Urothelium cell line (cell line): ENCODE measurements around the gene TTLL8.
A peak's percentile ranks its signal among the peaks of the same experiment; 100 is the strongest.

Source experiments
- DNase-seq: peaks from one replicate; pipeline ENCODE4 v3.0.0; 2011; ENCODE audit warnings: low spot score, mixed read lengths
- FAIRE-seq: peaks from 2 replicates; lab custom pipeline; 2011; peaks lifted over from hg19 to GRCh38; lab: Jason Lieb, UNC

The TTLL8 gene

GRCh38 chr22:50083462-50084079 is 25.5 kb upstream of the TTLL8 start:
- no peak for FAIRE-seq
- no peak for DNase-seq

DNA sequence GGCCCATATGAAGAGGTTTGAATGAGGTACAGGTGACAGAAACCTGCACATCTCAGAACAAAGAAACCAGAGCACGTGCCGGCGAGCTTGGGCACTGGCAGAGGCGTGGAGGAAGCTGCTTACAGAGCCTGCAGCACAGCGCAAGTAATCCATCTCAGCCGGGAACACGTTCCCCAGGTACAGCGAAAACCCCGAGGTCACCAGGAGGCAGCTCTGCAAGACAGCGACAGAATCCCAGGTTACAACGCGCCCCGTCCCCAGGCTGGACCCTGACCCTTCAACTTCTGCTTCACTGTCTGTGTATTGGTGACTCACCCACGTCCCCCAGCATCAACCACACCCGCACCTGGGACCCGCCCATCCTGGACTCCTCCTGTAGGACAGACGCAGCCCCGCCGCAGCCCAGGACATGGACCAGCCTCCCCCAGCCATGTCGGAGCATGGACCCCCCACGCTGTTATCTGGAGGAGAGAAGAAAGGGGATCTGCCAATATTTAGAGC is 24.9 kb upstream of the TTLL8 start:
- peak; percentile 20 for FAIRE-seq
- DNase-seq: no peak

DNA sequence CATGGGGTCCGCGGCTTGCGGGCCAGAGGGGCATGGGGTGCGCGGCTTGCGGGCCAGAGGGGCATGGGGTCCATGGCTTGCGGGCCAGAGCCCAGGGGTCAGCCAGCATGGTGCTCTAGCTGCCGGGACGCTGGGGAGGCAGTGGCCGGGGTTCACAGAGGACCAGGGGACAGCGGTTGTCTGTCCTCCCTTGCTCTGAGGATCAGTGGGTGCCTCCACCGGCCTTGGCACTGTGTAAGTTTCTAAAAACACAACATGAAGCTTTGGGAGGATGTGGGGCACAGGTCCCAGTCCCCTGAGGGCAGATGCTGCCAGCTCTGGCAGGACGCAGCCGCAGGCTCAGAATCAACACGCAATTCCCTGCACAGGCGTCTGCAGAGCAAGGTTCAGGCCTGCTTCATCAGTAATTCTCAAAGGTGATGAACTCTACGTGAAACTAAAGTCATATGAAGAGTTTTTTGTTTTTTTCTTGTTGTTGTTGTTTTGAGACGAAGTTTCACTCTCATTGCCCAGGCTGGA is 24.2 kb upstream of the TTLL8 start:
- FAIRE-seq (no peak), DNase-seq (no peak)

DNA sequence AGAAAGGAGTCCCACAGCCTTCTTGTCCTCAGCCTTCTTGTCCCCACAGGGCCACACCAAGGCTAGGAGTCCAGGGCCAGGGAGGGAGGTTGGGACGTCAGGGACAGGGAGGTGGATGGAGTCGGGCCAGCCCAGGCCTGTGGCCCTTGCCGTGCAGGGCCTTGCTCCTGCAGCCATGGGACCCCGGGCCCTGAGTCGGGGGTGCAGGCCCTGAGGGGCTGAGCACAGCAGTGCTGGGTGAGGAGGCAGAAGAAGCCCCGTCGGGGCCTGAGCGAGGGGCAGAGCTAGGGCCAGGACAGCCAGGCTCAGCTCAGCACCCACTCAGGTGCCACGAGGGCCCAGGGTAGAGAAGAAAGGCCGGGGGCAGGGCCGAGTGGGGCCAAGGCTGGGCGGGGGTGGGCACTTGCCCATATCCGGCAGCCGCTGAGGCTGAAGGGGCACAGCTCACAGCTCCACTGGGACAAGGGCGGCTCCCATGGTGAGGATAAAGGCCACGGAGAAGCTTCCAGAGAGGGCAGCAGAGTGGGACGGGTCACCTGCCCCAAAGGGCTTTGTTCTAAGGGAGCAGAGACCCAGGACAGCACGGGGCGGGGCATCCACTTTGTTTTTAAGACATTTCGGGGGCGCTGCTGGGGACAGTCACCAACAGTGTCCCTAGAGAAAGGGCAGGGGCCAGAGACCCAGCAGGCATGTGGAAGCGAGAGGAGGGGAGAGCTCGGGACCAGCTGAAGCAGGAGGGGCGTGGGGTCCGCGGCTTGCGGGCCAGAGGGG is 23.5 kb upstream of the TTLL8 start:
- no peak for FAIRE-seq

GRCh38 chr22:50080077-50080465 is 22.0 kb upstream of the TTLL8 start:
- FAIRE-seq (no peak), DNase-seq (no peak)

More for the DNA sequence above, 23.5 kb upstream of the TTLL8 start:
- no peak for DNase-seq

- FAIRE-seq (no peak), DNase-seq (no peak)
Measured at GRCh38 chr22:50078761-50079160, 20.7 kb upstream of the TTLL8 start.

DNA sequence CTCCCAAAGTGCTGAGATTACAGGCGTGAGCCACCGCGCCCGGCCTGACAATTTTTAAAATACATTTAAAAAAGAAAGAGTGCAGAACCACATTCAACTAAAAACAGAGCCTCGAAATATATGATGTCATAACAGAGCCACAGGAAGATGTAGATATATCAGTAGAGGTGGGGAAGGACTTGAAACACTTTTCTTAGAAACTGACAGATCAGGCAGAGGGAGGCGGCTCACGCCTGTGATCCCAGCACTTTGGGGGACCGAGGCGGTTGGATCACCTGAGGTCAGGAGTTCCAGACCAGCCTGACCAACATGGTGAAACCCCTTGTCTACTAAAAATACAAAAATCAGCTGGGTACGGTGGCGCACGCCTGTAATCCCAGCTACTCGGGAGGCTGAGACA is 20.1 kb upstream of the TTLL8 start:
- FAIRE-seq (no peak), DNase-seq (no peak)

DNA sequence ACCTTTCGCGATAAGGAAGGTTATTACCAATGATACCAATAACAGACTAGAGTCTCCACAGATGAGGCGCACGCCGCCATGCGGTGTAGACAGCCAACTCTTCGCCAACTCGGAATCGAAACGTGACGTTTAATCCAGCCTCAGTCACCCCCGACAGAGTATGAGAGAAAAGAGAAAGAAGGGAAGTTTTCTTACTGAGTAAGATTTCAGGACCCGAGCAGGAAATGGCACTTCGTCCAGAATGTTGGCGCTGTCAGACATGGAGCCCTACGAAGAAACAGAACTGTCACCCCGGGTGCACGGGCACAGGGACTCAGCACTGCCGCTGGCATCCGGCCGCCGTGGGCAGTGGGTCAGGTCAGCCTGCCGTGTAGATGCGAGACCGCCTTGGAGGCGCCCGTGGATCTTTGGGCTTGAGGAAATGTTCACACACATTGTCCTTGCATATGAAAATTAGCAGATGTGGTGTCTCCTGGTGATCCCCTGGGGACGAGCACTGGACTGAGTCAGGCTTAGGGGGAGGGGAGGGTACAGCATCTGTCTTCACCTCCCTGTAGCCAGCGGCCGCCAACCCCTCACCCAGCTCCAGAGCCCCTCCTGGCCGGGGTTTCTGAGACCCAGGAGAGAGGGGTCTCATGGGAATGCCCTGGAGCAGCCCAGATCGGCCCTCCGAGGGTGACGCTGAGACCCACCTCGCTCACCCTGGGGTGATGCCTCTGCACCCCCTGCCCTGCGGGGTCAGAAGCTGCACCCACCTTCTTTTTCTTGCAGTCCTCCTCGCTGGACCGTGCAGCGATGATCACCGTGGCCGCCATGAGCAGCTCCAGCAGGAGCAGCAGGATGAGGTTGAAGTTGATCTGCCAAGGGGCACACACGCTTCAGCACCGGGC is 18.8 kb upstream of the TTLL8 start:
- FAIRE-seq (peak; percentile 74), DNase-seq (no peak)

- DNase-seq (no peak), FAIRE-seq (peak; percentile 13)
Measured at GRCh38 chr22:50074551-50075530, 16.7 kb upstream of the TTLL8 start.

DNA sequence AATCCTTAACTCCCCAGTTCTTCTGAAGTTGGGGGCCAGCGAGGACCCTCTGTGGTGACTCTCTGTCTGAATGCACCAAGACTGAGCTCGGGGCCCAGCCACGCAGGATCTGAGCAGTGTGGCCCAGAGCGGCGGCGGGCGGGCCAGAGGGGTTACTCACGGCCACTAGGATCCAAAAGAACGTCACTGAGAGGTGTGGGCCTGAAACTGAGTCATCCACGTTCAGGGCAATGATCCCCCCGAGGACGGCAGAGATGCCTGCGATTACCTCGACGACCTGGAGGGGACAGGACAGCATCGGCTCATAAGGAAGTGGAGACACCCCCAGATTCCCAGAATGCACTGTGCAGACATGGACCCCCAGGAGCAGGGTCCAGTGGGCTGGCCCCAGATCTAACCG is 16.0 kb upstream of the TTLL8 start:
- FAIRE-seq (peak; percentile 66), DNase-seq (no peak)

GRCh38 chr22:50072714-50073538 is 14.8 kb upstream of the TTLL8 start:
- DNase-seq (no peak), FAIRE-seq (no peak)

DNA sequence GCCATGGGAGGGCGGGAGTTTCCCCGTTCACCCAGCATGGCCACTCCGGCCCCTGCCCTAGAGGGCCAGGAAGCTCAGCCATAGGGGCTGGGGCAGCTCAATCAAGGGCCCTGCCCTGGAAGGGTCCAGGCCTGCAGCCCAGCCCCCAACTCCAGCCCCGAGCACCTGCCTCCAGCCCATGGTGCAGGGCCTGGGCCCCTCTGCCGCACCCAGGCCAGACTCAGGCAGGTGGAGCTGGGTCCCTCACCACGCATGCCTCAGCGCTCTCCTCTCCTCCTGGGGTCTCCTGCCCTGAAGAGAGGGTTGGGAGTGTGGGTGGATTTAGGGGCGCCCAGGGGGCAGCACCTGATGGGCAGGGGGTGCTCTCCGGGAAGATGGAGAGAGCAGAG is 14.1 kb upstream of the TTLL8 start:
- no peak for DNase-seq
- no peak for FAIRE-seq

DNA sequence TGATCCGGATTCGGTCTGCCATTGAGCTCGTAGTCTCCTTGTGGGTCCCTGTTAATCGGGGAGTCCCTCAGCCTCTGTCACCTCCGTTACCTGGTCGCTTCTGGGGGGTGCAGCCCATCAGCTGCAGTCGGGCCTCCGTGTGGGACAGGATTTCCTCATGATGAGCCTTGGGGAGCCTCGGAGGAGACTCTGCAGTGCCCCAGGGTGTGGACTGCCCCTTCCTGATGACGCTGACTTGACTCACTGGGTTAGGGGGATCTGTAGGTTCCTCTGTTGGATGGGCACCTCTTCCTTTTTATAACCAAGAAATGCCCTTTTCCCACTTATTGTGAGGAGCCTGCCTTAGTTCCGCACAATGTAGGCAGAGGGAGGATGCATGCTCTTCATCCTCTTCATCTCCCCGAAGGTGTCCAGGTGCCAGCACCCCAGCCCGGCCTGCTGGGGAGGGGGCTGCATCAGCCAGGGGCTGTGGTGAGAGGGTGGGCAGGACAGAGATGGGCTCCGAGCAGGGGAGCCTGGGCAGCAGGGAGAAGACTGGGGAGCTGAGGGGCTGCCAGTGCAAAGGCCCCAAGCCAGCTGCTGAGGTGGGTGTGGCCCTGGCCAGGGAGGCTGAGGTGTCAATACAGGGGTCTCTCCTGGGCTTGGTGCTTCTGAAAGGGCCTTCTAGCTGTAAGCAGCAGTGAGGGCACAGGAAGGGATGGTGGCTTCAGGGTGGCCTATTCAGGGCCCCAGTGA is 13.5 kb upstream of the TTLL8 start:
- FAIRE-seq (no peak), DNase-seq (no peak)

GRCh38 chr22:50070366-50070765 is 12.3 kb upstream of the TTLL8 start:
- no peak for FAIRE-seq
- DNase-seq: no peak

- no peak for FAIRE-seq
- no peak for DNase-seq
Measured at GRCh38 chr22:50068096-50068495, 10.0 kb upstream of the TTLL8 start.

- FAIRE-seq (peak; percentile 93), DNase-seq (no peak)
Measured at GRCh38 chr22:50067244-50067643, 9.1 kb upstream of the TTLL8 start.

DNA sequence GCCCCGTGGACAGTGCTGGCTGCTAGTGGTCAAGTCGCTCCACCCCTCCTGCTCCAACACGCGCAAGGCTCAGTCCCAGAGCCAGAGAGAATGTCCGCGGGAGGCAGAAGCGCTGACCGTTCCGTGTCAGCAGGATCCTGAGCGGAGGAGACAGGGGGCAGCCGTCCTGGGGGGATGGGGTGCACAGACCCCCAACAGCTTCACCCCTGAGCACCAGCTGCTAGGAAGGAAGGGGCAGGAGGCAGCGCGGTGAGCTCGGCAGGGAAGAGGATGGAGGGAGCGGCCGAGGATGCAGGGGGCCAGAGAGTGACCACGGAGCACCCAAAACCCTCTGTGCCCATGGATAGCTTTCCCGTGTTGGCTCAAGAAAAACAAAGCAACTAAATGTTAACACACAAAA is 6.4 kb upstream of the TTLL8 start:
- FAIRE-seq (no peak), DNase-seq (no peak)

GRCh38 chr22:50063589-50064393 is 5.7 kb upstream of the TTLL8 start:
- DNase-seq: no peak
- FAIRE-seq: peak; percentile 20
